COR-L47 (cell line): ENCODE results near the gene MSANTD1.

Source experiments
- DNase-seq: peaks from one replicate; lab custom pipeline; 2025; lab: John Stamatoyannopoulos, UW

Gene MSANTD1

GRCh38 chr4:3303923-3304710 is 55.2 kb downstream of the MSANTD1 start:
- no peak for DNase-seq

- DNase-seq: no peak
Measured at GRCh38 chr4:3304831-3305609, 56.1 kb downstream of the MSANTD1 start.

- DNase-seq: no peak
Measured at GRCh38 chr4:3305610-3306371, 56.8 kb downstream of the MSANTD1 start.
